ENCODE data around the gene TMEM132C.

- TF ChIP-seq NR2F1 (CRISPR knock-in tag; IDR thresholded peaks at IDR 0.05), result no peak
- TF ChIP-seq ZNF274 (CRISPR knock-in tag; IDR thresholded peaks at IDR 0.05), result no peak
- no peak for TF ChIP-seq ESRRA (CRISPR knock-in tag; IDR thresholded peaks at IDR 0.05; ENCODE audit: low read depth)
- TF ChIP-seq SSRP1 (CRISPR knock-in tag; IDR thresholded peaks at IDR 0.05), result no peak
- TF ChIP-seq EZH2 (conservative IDR thresholded peaks at IDR 0.05; ENCODE audit: low read depth, low read length), result no peak
- TF ChIP-seq ZNF562 (CRISPR knock-in tag; IDR thresholded peaks at IDR 0.05; ENCODE audit: borderline replicate concordance), result no peak
- no peak for TF ChIP-seq KDM1A (CRISPR knock-in tag; IDR thresholded peaks at IDR 0.05)
- no peak for TF ChIP-seq ATF2 (CRISPR knock-in tag; IDR thresholded peaks at IDR 0.05)
- TF ChIP-seq SOX5 (CRISPR knock-in tag; IDR thresholded peaks at IDR 0.05; ENCODE audit: borderline replicate concordance), result no peak
These were observed 282.0 kb downstream of the TMEM132C start for GRCh38 chr12:128548949-128549348.
